Activated T-cell treated with anti-CD3 and anti-CD28 coated beads for 24 hours (primary cell): Measurements from ENCODE around the gene TEAD3.
"Not testable (repeated sequence)": the region's sequence is repeated elsewhere in the genome, so short reads cannot be mapped to it uniquely, and the experiment has no call there.

Source experiments
- DNase-seq: peaks from one replicate; pipeline ENCODE4 v3.0.0-alpha.2; 2020; ENCODE audit warnings: low read depth

The TEAD3 gene

DNA sequence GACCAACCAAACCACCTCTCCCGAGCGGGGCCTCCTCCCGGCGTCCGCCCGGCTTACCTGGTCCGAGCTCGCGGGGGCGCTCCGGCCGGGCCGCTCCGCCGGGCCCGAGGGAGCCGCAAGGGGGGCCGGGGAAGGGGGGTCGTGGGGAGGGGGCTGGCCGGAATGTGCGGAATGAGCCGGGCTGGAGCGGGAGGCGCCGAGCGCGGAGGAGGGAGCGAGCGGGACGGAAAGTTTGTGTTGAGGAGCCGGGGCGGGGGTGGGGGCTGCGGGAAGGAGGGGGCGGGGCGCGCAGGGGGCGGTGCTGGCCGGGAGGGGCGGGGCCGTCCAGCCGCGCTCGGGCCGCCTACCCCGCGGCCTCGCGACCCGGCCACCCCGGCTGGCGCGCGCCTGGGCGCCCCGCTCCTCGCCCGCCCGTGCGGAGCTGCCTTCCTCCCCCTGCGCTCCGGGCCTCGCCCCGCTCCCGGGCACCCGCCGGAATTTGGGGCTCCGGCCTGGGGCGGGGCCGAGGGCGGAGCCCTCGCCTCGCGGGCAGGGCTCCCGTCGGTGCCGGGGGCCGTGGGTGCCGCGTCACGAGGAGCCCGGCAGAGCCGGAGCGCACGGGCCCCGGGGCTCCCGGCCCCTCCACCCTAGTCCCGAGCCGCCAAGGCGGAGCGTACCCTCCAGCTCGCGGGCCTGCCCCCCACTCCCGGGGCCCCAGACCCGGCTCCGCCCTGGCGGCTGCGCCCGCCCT lies at the start of gene TEAD3:
Gene TEAD3, minus strand, starts transcription at position 239 of the 730 bp plus-strand sequence.
- DNase-seq, result peak; percentile 23

DNA sequence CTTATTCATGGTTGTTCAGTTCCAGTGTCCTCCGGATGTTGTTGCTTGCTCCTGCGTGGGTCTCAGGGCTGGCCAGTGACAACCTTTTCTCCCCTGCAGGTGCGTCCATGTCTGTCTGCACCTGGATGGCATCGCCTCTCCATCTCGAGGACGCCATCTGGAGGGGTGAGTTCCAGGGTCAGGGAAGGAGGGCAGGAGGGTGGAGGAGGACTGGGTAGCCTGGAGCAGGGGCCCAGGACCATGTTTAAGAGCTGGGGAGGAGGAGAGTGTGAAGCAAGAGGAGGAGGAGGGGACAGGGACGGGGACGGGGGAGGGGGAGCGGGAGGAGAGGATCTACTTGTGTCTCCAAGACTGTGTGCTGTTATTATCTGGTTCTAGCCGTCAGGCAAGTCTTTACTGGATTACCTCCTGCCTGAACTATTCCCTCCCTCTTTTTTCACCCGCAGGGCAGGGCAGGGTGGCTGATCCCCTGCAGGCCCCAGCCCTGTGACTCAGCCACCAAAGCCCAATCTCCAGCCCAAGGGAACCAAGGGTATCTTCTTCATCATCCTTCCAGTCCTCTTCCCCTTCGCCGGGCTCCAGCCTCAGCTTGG lies 48.0 kb upstream of the TEAD3 start:
- no peak for DNase-seq

DNA sequence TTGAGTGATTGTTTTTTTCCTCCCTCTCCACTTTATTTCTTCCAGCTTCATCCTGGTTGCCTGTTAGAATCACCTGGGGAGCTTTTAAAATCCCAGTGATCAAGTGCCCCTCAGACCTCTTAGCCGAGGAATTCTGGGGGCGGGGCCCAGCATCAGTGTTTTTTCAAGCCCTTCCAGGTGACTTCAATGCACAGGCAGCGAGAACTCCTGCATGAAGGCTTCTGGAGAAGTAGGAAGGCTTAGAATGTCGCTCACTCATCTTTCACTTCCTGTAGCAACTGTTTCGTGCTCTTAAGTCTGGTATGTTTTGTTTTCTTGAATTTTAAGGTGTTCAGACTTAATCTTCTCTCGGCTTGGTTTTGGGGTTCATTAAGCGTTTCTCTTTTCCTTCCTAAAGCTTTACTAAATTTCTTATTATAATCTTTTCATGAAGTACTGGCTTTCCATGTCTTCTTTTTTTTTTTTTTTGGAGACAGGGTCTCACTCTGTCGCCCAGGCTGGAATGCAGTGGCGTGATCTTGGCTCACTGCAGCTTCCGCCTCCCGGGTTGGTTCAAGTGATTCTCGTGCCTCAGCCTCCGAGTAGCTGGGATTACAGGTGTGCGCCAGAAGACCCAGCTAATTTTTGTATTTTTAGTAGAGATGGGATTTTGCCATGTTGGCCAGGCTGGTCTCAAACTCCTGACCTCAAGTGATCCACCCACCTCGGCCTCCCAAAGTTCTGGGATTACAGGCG lies 46.7 kb upstream of the TEAD3 start:
- DNase-seq, result no peak

DNA sequence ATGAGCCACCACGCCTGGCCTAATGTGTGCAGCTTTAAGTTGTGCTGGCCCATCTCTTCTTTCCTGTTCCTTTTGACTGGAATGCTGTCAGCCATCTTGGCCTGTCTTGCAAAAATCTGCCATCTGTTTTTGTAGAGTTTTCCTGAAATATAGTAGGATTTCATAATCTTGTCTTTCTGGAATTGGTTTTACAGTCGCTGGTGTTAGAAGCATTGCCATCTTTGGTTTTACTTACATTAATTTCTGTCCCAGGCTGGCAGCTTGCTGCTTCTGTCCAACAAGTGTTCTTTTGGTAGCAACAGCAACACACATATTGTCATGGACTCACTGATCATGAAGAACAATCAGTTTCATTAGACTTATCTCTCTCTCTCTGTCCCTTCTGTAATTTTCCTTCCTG lies 45.0 kb upstream of the TEAD3 start:
- no peak for DNase-seq

DNA sequence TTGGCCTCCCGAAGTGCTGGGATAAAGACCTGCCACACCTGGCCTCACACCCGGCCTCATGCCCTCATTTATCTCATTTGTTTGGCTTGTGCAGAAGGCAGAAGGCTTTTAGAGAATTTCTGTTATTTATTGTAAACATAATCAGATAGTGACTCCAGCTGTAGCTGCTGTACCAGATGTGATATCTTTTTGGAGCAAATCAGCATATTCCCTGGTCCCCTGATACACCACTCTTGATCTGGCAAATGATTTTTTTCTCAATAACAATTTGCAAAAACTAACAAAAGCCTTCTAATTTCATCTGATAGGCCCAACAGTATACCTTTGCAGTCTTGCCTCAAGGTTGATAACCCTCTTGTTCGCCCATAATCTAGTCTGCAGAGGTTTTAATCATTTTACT lies 42.3 kb upstream of the TEAD3 start:
- DNase-seq, result no peak

DNA sequence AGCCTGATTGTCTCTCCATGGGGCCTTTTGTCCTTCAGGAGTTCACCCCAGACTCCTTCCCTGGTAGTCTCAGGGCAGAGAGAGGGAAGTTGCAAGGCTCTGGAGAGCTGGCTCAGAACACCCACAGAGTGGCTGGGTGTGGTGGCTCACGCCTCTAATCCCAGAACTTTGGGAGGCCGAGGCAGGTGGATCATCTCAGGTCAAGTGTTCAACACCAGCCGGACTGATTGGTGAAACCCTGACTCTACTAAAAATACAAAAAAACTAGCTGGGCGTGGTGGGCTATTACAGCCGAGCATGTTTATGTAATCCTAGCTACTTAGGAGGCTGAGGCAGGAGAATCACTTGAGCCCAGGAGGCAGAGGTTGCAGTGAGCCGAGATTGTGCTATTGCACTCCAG lies 39.0 kb upstream of the TEAD3 start:
- DNase-seq, result not testable (repeated sequence)

DNA sequence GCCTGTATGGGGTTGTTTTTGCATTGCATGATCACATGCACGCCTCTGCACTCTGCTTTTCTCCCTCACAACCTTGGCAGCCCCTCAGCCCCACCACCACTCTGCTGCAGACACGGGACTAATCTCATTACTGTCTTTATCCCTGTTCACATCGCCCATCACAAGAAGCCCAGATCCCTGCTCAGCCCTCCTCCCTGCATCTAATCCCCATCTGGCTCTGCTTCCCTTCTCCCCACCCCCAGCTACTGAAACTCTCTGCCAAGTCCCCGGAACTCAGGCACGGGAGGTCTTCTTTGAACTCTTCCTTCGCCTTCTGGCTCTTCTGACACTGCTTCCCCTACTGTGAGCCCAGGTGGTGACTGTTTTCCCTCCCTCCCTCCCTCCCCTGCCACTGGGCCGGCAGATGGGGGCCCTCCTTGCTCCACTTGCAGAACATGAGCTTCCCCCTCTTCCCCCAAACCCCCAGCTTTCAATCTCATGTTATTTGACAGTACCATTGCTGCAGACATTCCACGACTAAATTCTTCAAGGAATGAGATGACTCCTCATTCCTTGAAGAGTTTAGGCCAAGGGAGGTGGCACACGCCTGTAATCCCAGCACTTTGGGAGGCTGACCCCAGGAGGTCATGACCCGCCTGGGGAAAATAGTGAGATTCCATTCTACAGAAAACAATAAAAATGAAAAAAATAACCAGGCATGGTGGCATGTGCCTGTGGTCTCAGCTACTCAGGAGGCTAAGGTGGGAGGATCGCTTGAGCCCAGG lies 37.7 kb upstream of the TEAD3 start:
- DNase-seq, result no peak

DNA sequence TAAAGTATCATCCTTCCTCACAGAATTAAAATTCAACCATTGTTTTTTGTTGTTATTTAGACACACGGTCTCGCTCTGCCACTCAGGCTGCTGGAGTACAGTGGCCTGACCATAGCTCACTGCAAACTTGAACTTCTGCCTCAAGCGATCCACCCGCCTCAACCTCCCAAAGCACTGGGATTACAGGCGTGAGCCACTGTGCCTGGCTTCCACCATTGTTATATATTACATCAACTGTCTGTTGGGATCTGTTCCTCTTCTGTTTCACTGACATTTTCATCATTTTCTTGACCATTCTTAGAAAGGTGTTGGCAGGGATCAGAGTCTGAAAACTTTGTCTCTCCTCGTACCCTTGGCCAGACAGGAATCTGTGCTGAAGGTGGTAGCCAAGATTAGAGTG lies 37.1 kb upstream of the TEAD3 start:
- no peak for DNase-seq

DNA sequence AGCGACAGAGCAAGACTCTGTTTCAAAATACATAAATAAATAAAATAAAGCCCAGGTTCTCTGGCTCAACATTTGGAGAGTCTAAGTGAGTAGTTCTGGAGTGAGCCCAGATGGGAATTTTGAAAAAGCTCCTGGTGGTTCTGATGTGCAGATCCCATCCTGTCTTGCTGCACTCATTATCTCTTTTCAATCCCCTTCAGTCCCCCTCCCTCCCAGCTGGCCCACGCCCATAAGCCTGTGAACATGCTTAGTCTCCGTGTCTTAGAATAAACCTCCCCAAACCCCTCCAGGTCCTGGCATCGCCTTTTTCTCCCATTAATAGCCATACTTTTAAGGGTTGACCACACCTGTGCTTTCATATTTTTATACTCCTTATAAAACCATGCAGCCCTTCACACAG lies 35.2 kb upstream of the TEAD3 start:
- DNase-seq, result no peak

DNA sequence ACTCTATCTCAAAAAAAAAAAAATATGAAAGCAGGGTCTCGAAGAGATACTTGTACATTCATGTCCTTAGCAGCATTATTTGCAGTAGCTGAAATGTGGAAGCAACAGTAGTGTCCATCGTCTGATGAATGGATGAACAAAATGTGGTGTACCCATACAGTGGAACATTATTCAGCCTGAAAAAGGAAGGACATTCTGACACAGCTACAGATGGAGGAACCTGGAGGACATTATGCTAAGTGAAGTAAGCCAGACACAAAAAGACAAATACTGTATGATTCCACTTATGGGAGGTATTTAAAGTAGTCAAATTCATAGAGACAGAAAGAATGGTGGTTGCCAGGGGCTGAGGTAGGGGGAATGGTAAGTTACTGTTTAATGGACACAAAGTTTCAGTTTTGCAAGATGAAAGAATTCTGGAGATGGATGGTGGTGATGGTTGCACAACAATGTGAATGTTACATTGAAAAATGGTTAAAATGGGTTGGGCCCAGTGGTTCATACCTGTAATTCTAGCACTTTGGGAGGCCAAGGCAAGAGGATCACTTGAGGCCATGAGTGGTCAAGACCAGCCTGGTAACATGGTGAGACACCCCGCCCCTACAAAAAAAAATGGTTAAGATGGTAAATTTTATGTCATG lies 27.6 kb upstream of the TEAD3 start:
- no peak for DNase-seq

DNA sequence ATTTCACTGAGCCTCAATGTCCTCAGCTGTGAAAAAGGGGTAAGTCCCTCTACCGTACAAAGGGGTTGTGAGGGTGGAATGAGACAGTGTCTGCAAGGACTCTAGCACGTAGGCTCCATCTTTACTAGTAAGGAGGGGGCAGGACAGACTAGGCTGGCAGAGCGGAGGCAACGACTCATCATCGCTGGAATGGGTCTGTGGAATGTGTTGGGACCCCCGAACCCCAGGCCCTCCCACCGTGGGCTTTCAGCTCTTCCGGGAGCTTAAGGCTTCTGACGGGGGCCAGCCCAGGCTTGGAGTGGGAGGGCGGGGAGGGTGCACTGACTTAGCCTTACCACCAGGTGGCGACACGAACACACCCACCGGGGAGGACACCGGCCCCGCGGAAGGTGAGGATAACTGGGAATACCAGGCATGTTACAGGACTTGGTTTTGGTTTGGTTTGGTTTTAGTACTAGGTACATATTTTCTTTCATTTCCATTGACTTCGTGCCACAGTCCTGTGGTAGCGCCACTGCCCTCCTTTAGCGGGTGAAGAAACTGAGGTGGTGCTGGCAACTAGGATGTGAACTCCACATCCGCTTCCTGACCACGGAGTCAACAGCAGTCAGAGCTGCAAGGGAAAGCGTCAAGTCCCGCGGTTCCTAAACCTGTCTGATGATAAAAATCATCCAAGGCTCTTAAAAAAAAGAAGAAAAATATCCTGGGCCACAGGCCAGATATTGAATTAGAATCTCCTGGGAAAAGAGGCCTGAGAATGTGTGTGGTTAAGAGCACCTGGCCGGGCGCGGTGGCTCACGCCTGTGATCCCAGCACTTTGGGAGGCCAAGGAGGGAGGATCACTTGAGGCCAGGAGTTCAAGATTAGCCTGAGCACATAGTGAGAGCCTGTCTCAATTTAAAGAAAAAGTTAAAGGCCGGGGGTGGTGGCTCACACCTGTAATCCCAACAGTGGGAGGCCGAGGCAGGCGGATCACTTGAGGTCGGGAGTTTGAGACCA lies 26.1 kb upstream of the TEAD3 start:
- peak; percentile 76 for DNase-seq

DNA sequence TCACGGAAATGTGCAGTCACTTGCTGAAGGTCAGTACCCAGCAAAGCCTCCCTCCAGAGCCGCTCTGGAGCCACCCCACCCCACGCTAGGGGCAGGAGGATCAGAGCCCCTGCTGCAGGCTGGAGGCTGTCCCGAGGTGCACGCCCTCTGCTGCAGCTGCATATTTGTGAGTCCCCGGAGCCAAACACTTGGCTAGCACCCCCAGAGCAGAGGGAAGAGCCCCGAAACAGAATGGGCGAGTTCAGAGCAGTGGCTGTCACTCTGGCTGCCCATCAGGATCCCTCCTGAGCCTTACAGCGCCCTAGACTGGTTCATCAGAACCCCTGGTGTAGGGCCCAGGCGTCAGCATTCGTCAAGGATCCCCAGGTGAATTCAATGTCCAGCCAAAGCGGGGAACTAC lies 25.3 kb upstream of the TEAD3 start:
- DNase-seq, result no peak

DNA sequence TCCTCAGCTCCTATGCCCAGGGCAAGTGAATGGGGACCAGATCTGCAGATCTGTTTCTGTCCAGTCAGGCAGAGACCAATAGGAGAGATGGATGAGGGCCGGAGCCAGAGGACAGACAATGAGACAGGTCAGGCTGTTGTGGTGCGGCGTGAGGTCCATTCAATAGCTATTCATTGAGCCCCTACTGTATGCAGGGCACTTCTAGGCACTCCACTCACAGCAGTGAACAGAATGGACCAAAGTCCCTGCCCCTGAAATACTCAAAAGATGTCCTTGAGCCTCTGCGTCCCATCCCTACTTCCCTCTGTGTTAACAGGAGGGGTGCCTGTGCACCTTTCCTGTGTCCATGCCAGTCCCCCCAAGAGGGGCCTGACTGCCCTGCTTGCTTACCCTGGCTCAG lies 24.4 kb upstream of the TEAD3 start:
- no peak for DNase-seq

DNA sequence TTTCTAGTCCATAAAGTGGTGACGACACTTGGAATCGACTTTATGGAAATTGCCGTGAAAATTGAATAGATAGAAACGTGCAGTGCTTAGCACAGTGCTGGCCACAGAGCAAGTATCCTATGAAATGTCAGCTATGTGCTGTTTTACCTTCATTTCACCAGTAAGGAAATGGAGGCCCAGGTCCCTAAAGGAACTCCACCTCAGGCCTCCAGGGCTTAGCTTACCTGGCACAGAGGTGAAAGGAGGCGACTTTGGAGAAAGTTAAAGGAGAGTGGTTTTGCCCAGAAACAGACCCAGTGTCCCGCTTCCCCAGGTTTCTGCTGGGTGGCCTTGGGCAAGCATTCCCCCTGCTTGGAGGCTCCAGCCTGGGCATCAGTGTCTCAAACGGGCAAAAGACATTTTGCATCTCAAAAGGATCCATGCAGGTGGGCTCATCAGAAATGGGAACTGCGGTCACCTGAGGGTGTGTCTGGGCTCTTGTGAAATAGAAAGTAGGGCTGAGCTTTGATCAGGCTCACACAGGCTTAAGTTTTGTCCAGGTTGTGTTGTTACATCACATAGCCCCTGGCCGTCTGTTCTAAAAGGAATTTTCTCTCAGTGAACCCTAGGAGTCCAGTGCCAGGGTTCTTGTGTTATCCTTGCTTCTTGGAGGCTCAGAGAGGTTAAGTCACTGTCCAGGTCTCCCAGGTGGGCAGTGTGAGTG lies 22.6 kb upstream of the TEAD3 start:
- no peak for DNase-seq

DNA sequence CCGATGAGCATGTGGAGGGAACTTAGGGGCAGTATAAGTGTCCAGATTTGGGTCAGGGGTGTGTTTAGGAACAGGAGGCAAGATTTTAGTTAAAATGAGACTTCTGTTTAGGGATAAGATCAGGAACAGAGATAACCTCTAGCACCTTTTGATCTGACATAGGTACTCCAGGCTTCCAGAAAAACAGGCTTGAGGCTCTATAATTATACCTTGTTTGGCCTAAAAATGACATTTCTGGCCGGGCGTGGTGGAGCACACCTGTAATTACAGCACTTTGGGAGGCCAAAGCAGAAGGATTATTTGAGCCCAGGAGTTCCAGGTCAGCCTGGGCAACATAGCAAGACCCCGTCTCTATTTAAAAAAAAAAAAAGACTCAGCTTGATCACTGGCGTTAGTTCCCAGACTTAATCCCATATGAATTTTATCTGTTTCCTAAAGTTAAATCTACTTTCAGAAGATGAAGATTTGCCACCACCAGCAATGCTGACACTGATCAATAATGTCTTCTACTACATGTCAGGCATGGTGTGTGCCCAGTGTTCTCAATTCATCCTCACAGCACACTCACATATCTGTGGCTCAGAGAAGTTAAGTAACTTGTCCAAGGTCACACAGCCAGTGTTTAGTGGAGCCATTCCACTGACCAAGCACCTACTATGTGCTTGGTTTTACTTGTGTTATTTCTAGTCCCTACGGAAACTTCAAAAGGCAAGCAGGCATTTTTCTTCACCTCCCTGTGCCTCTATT lies 21.9 kb upstream of the TEAD3 start:
- no peak for DNase-seq

DNA sequence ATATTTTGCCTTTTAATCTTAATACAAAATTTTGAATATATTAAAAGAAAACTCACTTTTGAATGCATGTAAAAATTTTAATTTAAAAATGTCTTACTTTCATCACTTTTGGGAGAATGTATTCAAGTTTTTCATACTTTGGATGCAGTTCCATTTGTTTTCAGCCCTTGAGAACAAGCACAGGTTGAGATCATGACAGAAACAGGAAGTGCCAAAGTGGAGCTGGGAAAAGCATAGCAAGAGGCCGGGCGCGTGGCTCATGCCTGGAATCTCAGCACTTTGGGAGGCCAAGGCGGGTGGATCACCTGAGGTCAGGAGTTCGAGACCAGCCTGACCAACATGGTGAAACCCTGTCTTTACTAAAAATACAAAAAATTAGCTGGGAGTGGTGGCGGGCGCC lies 21.1 kb upstream of the TEAD3 start:
- DNase-seq, result not testable (repeated sequence)

DNA sequence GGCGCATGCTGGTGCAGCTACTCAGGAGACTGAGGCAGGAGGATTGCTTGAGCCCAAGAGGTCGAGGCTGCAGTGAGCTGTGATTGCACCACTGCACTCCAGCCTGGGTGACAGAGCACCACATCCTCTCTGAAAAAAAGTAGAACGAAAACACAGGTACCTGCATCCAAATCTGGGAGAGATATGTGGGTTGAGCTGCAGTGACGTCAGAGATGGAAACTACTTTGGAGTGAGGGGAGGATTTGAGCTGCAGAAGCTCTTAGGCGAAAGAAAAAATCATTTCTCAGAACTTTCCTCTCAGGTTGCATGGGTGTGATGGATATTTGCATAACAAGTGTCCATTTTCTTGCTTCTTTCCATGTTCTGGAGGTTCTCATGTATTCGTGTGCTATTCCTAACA lies 19.8 kb upstream of the TEAD3 start:
- DNase-seq, result no peak

DNA sequence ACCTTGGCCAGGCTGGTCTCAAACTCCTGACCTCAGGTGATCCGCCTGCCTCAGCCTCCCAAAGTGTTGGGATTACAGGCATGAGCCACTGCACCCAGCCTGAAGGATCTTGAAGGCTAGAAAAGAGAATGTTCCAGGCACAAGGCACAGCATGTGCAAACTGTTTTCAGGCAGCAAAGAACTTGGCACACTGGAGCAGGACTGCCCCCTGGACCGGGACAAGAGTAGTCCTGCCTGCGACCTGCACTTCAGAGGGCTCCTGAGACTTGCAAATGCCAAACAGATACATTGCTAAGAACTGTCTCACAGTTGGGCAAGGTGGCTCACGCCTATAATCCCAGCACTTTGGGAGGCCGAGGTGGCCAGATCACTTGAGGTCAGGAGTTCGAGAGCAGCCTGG lies 19.1 kb upstream of the TEAD3 start:
- not testable (repeated sequence) for DNase-seq

DNA sequence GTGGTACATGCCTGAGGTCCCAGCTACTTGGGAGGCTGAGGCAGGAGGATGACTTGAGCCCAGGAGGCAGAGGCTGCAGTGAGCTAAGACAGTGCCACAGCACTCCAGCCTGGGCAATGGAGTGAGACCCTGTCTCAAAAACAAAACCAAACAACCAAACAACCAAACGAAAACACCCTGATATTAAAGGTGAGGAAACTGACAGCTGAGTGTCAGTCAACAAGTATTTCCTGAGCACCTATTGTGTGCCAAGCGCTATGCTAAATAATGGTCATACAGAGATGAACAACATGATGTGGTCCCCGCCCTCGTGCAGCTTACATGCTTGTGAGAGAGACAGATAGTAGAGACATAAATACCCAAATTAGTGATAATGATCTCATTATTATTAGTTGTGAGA lies 17.7 kb upstream of the TEAD3 start:
- DNase-seq, result no peak

DNA sequence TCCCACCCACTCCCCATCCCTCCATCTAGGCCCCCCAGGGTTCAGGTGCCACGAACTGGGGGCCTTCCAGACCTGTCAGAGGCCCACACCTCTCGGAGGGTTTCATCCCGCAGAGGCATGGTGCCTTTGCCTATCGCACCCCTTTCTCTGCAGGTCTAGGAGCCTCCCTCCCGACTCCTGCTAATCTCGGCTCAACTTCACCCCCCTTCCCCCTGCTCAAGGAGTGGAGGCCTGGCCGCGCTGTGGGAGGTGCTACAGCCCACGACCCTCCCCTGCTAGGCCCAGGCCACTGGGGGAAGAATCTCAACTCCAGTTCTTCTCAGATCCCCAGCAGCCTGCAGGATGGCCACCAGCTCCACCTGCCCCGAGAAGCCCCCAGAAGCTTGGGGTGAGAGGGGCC lies 15.9 kb upstream of the TEAD3 start, which contains the start of gene TULP1:
Gene TULP1, minus strand, starts transcription at position 157 of the 400 bp plus-strand sequence. Its CDS starts 38 bp downstream, at position 119.
- DNase-seq, result no peak
